ENCODE results near the gene ARID1B. TPM values are rescaled to one million over a fixed set of nuclear protein-coding genes. Genes with fewer than 3 reads are reported as not detected.

Gene ARID1B
- total and polyA plus RNA-seq, 2 of the 13 experiments (the other 11 are each of a cell fraction or from before 2014, with no cell fraction given), result 20.1 to 32.6 TPM

- ChIA-PET POLR2A (no interaction called here), CTCF (ENCODE audit: low intra/inter-chr PET ratio, low total read pairs) (no interaction called here)
- 98% methylated on average over 5 of the region's 5 CpGs for WGBS (ENCODE audit: low lambda C conversion rate)
- Histone ChIP-seq H4K20me1 (ENCODE audit: insufficient read depth, low read length) (peaks cover 7% of the 10 kb centered on the region), H2AFZ (ENCODE audit: low read length) (no peak overlapping the region), H3K36me3 (replicated peaks in 1 of 2; ENCODE audit: control insufficient read depth in 1 of 2, insufficient read depth in 2 of 2, low read length in 2 of 2) (no peaks in the 10 kb centered on the region; a peak in 1 of 5 replicates), H3K9ac (ENCODE audit: insufficient read depth, low read depth, low read length) (no peak overlapping the region), H3K27ac (ENCODE audit: extremely low read length, insufficient read depth, low read length) (no peak overlapping the region), H3K4me2 (ENCODE audit: low read depth, low read length) (no peak overlapping the region), H3K27me3 (ENCODE audit: control insufficient read depth in 1 of 2, insufficient read depth in 2 of 2, low read length in 2 of 2) (no peaks in the 10 kb centered on the region), H3K4me3 (replicated peaks in 1 of 3; ENCODE audit: insufficient read depth in 1 of 3, low read depth in 2 of 3, low read length in 3 of 3) (no peak overlapping the region), H3K9me3 (ENCODE audit: low read length) (no peaks in the 10 kb centered on the region), H3K79me2 (ENCODE audit: insufficient read depth, low read length) (peaks cover 35% of the 10 kb centered on the region), H3K4me1 (ENCODE audit: insufficient read depth, low read length) (peaks cover 29% of the 10 kb centered on the region)
- no peak for DNase-seq (ENCODE audit: low spot score)
- intact Hi-C loops (cut with micrococcal nuclease; ENCODE audit: unreplicated experiment) (no loop called here), in situ Hi-C loops (cut with HindIII; ENCODE audit: extremely low pct_ligation_motif_present, low pct_unique_long_range_greater_than_20kb) (no loop called here)
- no TSS peak for BruUV-seq (replicated peaks)
- no peak for ATAC-seq
- FAIRE-seq, result no peak
- TF ChIP-seq ZNF747 (CRISPR knock-in tag; IDR thresholded peaks at IDR 0.05; ENCODE audit: borderline replicate concordance) (no peak), ARNTL (CRISPR knock-in tag; IDR thresholded peaks at IDR 0.05) (no peak), ZNF468 (CRISPR knock-in tag; IDR thresholded peaks at IDR 0.05) (no peak), STAG1 (CRISPR knock-in tag; IDR thresholded peaks at IDR 0.05) (no peak), ZNF460 (CRISPR knock-in tag; IDR thresholded peaks at IDR 0.05; ENCODE audit: borderline replicate concordance) (no peak), PHF5A (CRISPR knock-in tag; IDR thresholded peaks at IDR 0.05; ENCODE audit: low read depth, unreplicated experiment) (no peak), ZNF704 (CRISPR knock-in tag; IDR thresholded peaks at IDR 0.05; ENCODE audit: borderline replicate concordance) (no peak), CBX2 (IDR thresholded peaks at IDR 0.05; ENCODE audit: low read depth, low read length) (no peak), CBX2 (CRISPR knock-in tag; IDR thresholded peaks at IDR 0.05; ENCODE audit: low read depth) (no peak), FIP1L1 (IDR thresholded peaks at IDR 0.05; ENCODE audit: borderline replicate concordance, insufficient read depth, low read depth, low read length) (no peak), ZNF407 (CRISPR knock-in tag; IDR thresholded peaks at IDR 0.05; ENCODE audit: not compliant biosample characterization) (no peak), ZBTB38 (CRISPR knock-in tag; IDR thresholded peaks at IDR 0.05) (no peak), ZNF3 (CRISPR knock-in tag; IDR thresholded peaks at IDR 0.05) (no peak), ZBTB26 (CRISPR knock-in tag; IDR thresholded peaks at IDR 0.05; ENCODE audit: borderline replicate concordance) (no peak), ZMAT3 (CRISPR knock-in tag; conservative IDR thresholded peaks at IDR 0.05) (no peak), RAD21 (CRISPR knock-in tag; IDR thresholded peaks at IDR 0.05) (no peak)
Measured at GRCh38 chr6:156995502-156995901, 218.3 kb downstream of the ARID1B start.
